HG03342 (cell line): ENCODE results near the gene PTBP3.
"Not testable (repeated sequence)": the region's sequence is repeated elsewhere in the genome, so short reads cannot be mapped to it uniquely, and the experiment has no call there.

ENCODE experiments used
- ATAC-seq: cut with Tn5 transposase; IDR thresholded peaks from one replicate; pipeline ENCODE4 v1.9.1; 2021; ENCODE audit warnings: mild to moderate bottlenecking, moderate library complexity; ENCODE audit not compliant: unreplicated experiment

The PTBP3 gene

DNA sequence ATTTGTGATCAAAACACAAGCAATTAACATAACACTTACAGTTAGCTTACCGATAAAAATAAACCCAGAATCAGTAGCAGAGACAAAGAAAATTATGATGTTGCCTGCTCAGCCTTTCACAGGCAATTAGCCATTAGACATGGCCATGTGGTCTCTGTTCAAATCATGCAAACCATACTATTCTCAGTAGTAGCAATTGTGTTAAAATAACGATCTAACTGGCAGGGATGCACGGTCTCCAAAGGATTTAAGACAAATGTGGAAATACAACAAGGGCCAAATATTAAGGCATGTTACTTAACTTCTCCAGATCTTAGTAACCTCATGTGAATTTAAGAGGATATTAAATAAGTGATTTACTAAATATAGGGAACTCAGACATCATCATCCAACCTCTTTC, 59.5 kb downstream of the PTBP3 start:
- no peak for ATAC-seq

DNA sequence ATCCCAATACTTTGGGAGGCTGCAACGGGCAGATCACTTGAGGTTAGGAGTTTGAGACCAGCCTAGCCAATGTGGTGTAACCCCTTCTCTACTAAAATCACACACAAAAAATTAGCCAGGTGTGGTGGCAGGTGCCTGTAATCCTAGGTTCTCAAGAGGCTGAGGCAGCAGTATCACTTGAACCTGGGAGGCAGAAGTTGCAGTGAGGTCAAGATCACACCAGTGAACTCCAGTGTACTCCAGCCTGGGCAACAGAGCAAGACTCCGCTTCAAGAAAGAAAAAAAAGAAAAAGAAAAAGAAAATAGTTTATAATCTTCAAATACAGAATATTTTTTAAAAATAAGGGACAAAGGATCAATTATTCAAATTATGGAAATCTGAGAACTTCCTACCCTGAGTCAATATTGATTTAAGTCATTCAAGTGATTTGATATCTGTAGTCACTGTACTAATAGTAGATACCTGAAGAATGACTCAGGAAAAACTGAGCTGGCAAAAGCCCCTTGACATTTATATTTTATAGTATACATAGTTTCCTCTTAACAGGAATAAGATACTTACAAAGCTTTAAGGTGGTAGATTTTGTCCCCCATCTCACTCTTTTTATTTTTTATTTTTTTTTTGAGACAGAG, 61.8 kb downstream of the PTBP3 start:
- no peak for ATAC-seq

DNA sequence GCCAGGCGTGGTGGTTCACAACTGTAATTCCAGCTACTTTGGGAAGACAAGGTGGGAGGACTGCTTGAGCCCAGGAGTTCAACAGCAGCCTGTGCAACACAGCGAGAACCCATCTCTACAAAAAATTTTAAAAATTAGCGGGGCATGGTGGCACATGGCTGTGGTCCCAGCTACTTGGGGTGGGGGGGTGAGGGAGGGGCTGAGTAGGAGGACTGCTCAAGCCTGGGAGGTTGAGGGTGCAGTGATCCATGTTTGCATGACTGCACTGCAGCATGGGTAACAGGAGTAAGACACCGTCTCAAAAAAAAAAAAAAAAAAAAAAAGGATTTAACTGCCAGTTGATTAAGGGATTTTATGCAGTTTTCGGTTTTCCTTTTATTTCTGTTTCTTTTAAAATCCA, 65.0 kb downstream of the PTBP3 start:
- no peak for ATAC-seq

DNA sequence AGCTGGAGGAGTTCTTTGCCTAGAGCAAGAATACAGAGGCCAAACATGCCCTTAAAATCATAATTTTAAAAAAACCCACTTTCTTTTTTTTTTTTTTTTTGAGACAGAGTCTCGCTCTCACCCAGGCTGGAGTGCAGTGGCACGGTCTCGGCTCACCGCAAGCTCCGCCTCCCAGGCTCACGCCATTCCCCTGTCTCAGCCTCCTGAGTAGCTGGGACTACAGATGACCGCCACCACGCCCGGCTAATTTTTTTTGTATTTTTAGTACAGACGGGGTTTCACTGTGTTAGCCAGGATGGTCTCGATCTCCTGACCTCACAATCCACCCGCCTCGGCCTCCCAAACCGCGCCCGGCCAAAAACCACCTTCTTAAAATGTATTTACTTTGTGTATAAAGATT, 66.3 kb downstream of the PTBP3 start:
- ATAC-seq = not testable (repeated sequence)

DNA sequence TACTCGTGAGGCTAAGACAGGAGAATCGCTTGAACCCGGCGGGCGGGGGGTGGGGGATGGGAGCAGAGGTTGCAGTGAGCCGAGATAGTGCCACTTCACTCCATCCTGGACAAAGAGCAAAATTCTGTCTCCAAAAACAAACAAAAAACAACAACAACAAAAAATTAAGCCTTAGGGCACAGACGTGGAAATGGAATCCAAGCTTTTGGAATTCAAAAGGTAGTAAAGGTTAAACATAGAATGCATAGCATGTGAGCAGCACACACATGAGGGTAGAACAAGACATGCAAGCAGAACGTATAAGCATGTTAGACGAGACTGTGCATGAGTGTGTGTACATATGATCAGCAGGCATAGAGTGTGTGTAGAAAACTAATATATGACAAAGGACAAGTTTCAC, 68.0 kb downstream of the PTBP3 start:
- ATAC-seq = no peak

DNA sequence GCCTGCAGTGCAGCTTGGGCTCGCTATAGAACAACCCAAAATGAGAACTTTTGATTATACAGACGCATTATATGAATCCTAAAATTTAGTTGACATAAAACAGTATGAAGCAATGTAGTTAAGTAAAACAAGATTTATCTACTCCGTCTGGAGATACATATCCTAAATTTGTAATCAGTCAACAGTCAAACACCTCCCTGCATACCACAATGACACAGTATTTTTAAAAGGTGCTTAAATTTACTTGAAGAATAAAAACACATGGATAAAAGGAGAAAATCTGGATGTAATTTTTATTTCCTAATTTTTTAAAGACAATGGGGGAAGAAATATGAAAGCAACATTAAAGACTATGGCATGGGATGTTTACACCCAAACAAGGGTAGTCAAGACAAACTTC, 70.8 kb downstream of the PTBP3 start:
- no peak for ATAC-seq

DNA sequence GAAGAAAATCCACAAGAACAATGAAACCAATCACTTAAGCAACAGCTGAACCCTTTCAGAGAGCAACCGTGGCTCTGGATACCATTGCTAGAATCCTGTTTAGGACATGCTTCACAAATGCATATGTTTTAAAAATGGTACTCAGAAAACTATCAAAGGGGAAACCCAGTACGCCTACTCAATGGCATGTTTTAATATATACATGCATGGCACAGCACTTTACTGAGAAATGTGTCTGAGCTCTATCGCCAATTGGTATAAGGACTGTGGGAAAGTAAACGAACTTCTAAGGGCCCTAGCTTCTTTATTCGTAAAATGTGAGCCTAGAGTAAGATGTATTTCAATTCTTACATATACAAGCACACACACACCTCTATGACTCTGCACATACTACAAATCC, 72.3 kb downstream of the PTBP3 start:
- ATAC-seq = no peak

DNA sequence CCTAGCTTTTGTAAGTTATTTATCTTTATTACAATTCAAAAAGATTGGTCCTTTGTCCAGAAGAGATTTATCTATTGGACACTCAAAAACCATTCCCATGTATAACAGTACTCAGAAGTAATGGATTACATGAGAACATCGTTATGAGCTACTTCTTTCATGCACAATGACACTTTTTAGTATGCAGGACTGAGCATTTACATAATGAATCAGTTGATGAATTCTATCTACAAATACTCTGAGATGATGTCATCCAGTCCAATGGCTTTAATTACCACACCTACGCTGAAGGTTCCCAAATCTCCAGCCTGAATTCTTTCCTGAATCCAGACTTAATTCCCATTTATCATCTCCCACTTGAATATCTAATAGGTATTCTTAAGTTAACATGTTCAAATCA, 75.3 kb downstream of the PTBP3 start:
- ATAC-seq = no peak

DNA sequence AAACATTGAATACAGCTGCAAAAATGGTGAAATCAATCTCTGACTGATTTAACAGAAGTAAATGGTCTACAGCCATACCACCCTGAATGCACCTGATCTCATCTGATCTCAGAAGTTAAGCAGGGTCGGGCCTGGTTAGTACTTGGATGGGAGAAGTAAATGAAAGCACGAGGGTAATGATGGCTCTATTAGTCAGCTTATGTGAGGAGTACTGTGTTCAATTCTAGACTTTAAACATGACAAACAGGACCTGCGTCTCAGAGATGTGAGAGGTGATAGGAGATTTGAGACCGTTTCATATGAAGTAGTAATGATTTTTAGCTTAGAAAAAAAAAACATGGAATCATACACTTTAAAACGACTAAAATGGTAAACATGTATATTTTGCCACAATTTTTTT, 81.2 kb downstream of the PTBP3 start:
- no peak for ATAC-seq

DNA sequence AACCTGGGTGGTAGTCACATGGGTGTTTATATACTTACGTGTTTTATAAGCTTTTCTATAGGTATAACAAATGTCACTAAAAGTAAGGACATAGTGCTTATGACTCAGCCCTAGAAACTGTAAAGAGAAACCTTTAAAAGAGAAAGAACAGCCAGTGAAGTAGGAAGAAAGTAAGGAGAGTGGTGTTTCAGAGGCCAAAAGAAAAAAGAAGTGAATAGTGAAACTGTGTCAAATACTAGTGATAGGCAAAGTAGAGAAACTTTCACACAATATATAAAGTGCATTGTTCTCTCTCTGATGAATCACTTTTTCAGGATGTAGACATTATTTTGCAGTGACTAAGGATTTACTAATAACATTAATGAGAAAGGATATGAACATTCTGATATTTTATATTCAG, 84.1 kb downstream of the PTBP3 start:
- ATAC-seq = peak; percentile 78

DNA sequence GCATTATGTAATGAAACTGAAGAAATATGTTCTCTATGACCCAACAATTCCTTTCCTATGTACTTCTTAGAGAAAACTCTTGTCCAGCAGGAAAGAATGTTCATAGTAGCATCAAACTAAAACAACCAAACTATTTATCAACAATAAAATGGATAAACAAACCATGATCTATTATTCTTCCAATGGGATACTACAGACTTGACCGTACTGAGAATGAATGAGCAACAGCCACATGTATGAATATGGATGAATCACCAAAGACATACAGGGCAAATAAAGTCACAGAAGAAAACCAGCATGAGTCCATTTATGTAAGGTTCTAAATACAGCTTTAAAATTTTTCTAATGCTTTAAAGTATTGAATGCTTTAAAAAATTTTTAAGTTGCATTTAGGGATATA, 84.7 kb downstream of the PTBP3 start:
- ATAC-seq = no peak

DNA sequence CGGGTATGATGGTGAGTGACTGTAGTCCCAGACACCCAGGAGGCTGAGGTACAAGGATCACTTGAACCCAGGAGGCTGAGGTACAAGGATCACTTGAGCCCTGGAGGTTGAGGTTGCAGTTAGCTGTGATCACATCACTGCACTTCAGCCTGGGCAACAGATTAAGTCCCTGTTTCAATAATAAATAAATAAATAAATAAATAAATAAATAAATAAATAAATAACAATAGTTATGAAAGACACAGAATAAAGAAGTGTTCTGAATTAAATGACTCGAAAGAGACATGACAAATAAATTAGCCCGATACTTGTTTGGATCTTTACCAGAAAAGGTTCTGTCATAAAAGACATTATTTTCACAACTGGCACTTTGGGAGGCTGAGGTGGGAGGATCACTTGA, 86.3 kb downstream of the PTBP3 start:
- no peak for ATAC-seq

DNA sequence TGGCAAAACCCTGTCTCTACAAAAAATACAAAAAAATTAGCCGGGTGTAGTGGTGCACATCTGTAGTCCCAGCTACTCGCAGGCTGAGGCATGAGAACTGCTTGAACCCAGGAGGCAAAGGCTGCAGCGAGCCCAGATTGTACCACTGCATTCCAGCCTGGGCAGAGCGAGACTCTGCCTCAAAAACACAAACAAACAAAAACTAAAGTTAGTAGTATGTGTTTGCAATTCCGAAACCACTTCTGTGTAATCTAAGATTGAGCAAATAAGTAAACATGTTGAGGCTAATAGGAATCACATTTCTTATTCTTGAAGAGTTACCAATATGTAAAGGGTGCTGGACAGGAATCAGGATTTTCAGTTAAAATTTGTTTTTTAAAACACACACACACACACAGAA, 88.3 kb downstream of the PTBP3 start:
- no peak for ATAC-seq

DNA sequence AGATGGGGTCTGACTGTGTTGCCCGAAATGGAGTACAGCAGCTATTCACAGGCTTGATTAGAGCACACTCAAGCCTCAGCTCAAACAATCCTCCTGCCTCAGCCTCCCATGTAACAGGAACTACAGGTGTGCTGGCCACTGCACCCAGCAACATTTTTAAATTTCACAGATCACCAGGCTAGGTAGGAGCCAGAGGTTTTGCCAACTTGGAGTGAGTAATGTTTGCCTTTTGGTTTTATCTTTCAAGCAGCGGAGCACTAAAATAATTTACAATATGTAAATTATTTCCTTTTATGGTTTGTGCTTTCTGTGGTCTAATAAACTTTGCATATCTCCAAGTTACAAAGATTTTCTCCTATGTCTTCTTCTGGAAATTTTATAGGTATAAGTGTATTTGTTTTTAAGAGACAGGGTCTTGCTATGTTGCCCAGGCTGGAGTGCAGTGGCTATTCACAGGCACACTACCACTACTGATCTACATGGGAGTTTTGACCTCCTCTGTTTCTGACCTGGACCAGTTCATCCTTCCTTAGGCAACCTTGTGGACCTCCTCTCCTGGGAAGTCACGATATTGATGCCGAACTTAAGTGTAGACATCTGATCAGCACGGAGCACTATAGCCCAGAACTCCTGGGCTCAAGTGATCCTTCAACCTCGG, 91.1 kb downstream of the PTBP3 start:
- ATAC-seq = no peak

DNA sequence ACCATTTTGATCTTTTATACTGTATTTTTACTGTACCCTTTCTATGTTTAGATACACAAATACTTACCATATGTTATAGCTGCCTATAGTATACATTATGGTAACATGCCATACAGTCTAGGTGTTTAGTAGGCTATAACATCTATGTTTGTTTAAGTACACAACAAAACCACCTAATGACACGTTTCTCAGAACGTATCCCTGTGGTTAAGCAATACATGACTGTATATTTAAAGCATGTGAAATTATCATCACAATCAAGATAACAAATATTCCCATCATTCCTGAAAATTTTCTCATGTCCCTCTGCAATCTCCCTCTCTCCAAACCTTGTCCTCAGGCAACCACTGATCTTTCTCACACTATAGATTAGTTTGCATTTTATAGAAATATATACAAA, 91.9 kb downstream of the PTBP3 start:
- ATAC-seq = no peak

DNA sequence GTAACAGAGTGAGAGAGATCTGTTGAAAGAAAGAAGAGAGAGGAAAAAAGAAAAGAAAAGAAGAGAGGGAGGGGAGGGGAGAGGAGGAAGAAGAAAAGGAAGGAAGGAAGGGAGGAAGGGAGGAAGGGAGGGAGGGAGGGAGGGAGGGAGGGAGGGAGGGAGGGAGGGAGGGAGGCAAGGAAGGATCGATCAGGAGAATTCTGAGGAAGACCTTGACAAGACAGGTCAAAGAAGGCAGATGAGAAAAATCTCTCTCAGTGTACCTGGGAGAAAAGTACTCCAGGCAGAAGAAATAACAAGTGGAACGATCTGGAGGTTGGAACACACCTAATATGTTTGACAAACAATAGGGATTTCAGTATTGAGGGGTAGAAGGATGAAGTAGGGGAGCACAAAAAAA, 93.7 kb downstream of the PTBP3 start:
- no peak for ATAC-seq

DNA sequence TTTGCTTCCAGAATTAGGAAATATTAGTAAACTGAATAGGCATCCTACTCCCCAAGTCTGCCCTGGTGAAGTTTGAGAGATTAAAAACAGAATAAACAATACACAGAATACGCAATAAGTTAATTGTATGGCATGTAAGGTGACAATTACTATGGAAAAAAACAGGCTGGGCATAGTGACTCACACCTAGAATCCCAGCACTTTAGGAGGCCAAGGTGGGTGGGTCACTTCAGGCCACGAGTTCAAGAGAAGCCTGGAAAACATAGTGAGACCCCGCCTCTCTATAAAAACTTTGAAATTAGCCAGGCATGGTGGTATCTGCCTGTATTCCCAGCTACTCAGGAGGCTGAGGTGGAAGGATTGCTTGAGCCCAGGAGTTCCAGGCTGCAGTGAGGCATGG, 94.1 kb downstream of the PTBP3 start:
- ATAC-seq = no peak

DNA sequence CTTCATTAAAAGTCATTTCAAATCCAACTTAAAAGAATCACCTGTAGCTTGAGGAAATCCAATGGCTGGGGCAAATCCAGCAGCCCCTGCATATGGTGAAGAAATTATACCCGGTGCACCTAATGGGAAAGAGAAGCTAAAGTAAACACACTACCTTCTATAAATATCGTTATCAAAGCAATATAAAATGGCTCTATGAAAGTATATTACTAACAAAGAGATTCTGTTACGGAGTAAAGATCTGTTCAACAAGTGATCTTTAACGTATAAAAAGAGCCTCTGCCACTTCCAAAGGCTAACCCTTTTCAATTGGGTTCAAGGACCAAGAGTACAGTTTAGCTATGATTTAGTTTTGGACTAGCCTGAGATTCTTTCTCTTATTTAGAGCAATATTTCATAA, 98.6 kb downstream of the PTBP3 start:
- no peak for ATAC-seq

DNA sequence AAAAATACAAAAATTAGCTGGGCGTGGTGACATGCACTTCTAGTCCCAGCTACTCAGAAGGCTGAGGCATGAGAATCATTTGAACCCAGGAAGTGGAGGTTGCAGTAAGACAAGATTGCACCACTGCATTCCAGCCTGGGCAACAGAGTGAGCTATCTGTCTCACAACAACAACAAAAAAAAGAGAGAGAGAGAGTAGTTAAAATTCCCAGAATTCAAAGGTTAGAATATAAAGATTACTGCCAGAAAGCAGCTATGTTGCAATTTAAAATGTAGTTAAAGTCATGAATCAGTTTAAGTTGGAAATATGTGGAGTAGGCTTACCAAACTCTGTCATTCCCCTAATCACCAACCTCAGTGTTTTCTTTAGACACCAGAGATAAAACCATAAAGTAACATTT, 99.7 kb downstream of the PTBP3 start:
- no peak for ATAC-seq

DNA sequence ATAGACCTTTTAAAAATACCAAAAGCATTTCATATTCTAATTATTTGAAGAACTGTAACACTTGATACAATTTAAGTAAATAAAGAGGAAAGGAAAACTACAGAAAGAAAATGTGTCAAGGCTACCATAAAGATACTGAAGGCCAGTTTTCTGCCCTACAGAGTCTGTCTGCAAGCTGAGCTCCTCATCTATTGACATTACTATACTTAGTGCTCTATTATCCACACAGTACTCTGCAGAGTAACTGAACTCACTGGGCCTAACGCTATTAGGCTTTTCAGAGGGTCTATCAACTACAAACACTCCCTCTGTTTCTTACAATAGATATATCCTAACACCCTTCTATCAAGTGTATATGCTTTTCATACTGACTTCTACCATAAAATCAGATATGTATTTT, 101.2 kb downstream of the PTBP3 start:
- ATAC-seq = no peak

DNA sequence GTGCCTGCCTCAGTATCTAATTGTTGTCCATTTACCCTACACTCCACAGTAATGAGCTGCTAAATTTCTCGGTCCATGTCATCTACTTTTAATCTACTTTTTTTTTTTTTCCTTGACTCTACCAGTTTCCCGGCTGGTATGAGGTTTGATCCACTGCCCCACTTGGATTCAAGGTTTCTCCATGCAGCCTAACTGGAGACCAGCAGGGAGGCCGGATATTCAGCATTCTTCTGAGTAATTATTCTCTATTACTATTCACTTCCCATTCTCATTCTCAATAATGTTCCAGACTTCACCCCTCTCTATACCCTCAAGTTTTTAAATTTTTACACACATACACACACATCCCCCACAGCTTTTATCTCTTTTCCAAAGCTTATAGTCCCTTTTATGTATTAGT, 107.3 kb downstream of the PTBP3 start:
- ATAC-seq = no peak

DNA sequence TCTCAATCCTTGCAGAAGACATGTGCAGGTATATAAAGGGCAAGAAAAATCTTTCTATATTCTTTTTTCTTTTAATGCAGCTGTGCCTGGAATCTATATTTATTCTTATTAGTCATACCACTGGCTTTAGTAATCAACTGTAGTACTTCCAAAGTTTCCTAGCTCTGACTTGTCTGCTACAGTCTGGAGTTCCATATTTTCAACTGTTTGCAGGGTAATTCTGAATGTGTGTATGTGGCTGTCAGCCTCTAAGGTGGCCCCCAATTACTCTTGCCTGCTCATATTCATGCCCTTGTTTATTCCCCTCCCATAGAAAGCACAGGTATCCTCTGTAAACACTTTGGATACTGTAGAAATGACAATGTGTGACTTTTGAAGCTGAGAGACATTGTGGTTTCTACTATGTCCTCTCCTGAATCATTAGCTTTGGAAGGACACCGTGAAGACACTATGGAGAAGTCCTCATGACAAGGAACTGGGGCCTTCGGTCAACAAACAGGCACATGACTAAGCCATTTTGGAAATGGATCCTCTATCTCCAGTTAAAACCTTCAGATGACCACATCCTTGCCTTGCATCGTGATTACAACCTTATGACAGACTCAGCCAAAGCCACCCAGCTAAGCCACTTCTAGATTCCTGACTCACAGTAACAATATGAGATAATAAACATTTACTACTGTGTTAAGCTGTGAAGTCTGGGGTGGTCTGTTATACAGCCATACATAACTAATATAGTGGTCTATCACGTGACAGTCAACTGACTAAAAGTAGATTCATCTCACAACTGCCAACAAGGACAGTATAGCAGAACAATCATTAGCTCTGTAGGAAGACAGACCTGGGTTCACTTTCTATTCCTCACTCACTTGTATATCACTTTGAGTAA, 108.8 kb downstream of the PTBP3 start:
- peak; percentile 75 for ATAC-seq
